ENCODE results near the gene TJAP1.
"Not testable (repeated sequence)": the region's sequence is repeated elsewhere in the genome, so short reads cannot be mapped to it uniquely, and the experiment has no call there.

GRCh38 chr6:43539409-43539808 lies 62.0 kb downstream of the TJAP1 start:
- TF ChIP-seq CTCF, EZH2 (IDR thresholded peaks at IDR 0.05): not testable (repeated sequence)

All from neural progenitor cell (in vitro differentiated cells).